GM10266 (cell line): ENCODE data around the gene PCBP3.
"Not testable (repeated sequence)": the region's sequence is repeated elsewhere in the genome, so short reads cannot be mapped to it uniquely, and the experiment has no call there.

ENCODE experiments used
- DNase-seq: peaks from one replicate; pipeline ENCODE4 v3.0.0; 2012; ENCODE audit errors: extremely low spot score
- CTCF ChIP-seq: IDR thresholded peaks from 2 replicates; pipeline ENCODE4 v1.5.1; 2012; ENCODE audit warnings: mild to moderate bottlenecking, low read depth; ENCODE audit not compliant: control insufficient read depth, insufficient read depth; ENCODE audit errors: missing control alignments

Gene PCBP3

GRCh38 chr21:45957981-45958600, 314.6 kb downstream of the PCBP3 start:
- TF ChIP-seq CTCF: no peak
- no peak for DNase-seq

GRCh38 chr21:45959182-45959581, 315.7 kb downstream of the PCBP3 start:
- no peak for TF ChIP-seq CTCF
- DNase-seq: no peak

GRCh38 chr21:45959779-45960390, 316.4 kb downstream of the PCBP3 start:
- no peak for DNase-seq
- no peak for TF ChIP-seq CTCF

GRCh38 chr21:45961408-45961807, 317.9 kb downstream of the PCBP3 start:
- DNase-seq: not testable (repeated sequence)

DNA sequence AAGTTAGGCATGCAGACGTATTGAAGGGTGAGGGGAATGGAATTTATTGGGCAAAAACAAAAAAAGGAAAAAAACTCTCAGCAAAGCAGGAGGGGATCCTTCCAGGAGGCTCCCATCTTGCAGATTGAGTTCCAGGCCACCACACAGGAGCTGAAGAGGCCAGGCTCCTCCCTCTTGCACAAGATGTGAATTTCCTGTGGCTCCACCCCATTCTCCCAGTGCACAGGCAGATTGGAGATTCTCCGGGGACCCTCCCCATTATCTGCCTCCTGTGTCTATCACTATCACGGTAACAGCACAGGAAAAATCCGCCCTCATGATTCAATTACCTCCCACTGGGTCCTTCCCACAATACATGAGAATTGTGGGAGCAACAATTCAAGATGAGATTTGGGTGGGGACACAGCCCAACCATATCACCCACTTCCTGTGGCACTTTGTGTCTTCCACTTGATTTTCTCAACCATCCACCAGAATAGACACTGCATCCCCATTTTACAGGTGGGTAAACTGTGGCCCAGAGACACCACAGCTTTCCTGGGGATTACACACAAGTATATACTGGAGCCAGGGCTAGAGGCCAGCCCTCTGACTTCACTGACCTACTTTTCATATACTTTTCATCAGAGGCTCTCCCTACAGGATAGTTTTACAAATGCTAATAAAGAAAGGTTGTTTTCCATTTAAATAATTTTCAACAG, 319.2 kb downstream of the PCBP3 start:
- TF ChIP-seq CTCF: no peak
- no peak for DNase-seq

DNA sequence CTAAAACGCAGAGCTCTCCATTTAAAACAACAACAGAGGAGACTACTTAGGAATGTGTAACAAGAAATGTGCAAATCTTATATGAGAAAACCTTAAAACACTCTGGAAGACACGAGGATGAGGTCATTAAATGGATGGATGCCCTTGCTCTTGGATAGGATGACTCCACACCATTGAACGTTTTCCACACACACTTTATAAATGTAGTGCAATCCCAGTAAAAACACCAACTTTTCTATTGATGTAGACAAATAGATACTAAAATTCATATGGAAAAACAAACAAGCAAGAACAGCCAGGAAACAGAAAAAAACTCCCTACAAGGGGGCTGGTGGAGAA, 319.7 kb downstream of the PCBP3 start:
- DNase-seq: no peak
- no peak for TF ChIP-seq CTCF

DNA sequence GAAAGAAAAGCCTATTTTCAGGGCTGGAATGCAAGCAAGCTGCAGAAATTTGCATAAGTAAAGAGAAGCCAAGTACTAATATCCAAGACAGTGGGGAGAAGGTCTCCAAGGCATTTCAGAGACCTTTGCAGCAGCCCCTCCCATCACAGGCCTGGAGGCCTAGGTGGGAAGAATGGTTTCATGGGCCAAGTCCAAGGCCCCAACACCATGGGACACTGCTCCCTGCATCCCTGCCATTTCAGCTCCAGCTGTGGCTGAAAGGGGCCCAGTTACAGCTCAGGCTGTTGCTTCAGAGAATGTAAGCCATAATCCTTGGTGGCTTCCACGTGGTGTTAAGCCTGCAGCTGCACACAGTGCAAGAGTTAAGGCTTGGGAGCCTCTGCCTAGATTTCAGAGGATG, 321.1 kb downstream of the PCBP3 start:
- DNase-seq: no peak
- no peak for TF ChIP-seq CTCF
